GM19351 (cell line): Measurements from ENCODE around the gene RHBDD2.

Experiments used
- ATAC-seq: cut with Tn5 transposase; IDR thresholded peaks from one replicate; pipeline ENCODE4 v1.9.1; 2021; ENCODE audit warnings: mild to moderate bottlenecking, moderate library complexity; ENCODE audit not compliant: unreplicated experiment

RHBDD2 gene

GRCh38 chr7:75916259-75916658, 37.4 kb downstream of the RHBDD2 start:
- ATAC-seq, result no peak

GRCh38 chr7:75916685-75917634, 38.1 kb downstream of the RHBDD2 start:
- ATAC-seq, result no peak

GRCh38 chr7:75920431-75921161, 41.8 kb downstream of the RHBDD2 start:
- ATAC-seq, result no peak

GRCh38 chr7:75921479-75921878, 42.6 kb downstream of the RHBDD2 start:
- ATAC-seq, result no peak

GRCh38 chr7:75922966-75923603, 44.3 kb downstream of the RHBDD2 start:
- ATAC-seq, result no peak

- no peak for ATAC-seq
These were observed 45.4 kb downstream of the RHBDD2 start for GRCh38 chr7:75924256-75924655.

- no peak for ATAC-seq
These were observed 46.1 kb downstream of the RHBDD2 start for GRCh38 chr7:75924889-75925288.

GRCh38 chr7:75925717-75926435, 47.0 kb downstream of the RHBDD2 start:
- no peak for ATAC-seq

- ATAC-seq, result peak; percentile 93
These were observed 49.7 kb downstream of the RHBDD2 start for GRCh38 chr7:75928568-75928914.

- no peak for ATAC-seq
These were observed 52.8 kb downstream of the RHBDD2 start for GRCh38 chr7:75931680-75932079.

- no peak for ATAC-seq
These were observed 59.3 kb downstream of the RHBDD2 start for GRCh38 chr7:75937958-75938786.
